Activated CD8-positive, alpha-beta T cell treated with anti-CD3 and anti-CD28 coated beads for 36 hours (primary cell): ENCODE data around the gene COL6A1. TPM values are rescaled to one million over a fixed set of nuclear protein-coding genes. Genes with fewer than 3 reads are reported as not detected.

Source experiments
- ATAC-seq: fragments of 200-7000 bp; cut with Tn5 transposase; one replicate; pipeline ENCODE4 v1.10.0; 2021; ENCODE audit warnings: mild to moderate bottlenecking, moderate library complexity
- CTCF ChIA-PET: fragments of 350-600 bp; sonication (Branson Sonifier 250); formaldehyde crosslinking; loops from one replicate; lab custom pipeline; 2021; ENCODE audit warnings: antibody characterized with exemption; lab: Charles Lee
- POLR2A ChIA-PET: fragments of 350-600 bp; sonication (Branson Sonifier 250); formaldehyde crosslinking; loops from one replicate; lab custom pipeline; 2021; ENCODE audit warnings: antibody characterized with exemption; lab: Charles Lee
- DNase-seq: peaks from one replicate; pipeline ENCODE4 v3.0.0-alpha.2; 2020
- H3K27ac Mint-ChIP-seq: one replicate; pipeline ENCODE4 v1.8.0; 2021; ENCODE audit warnings: mild to moderate bottlenecking, mixed read lengths
- H3K27me3 Mint-ChIP-seq: one replicate; pipeline ENCODE4 v1.8.0; 2021; ENCODE audit warnings: mixed read lengths
- H3K36me3 Mint-ChIP-seq: one replicate; pipeline ENCODE4 v1.8.0; 2021; ENCODE audit warnings: low read depth, mixed read lengths
- H3K4me1 Mint-ChIP-seq: one replicate; pipeline ENCODE4 v1.8.0; 2021; ENCODE audit warnings: low read depth, mixed read lengths
- H3K4me3 Mint-ChIP-seq: one replicate; pipeline ENCODE4 v1.8.0; 2021; ENCODE audit warnings: mild to moderate bottlenecking, moderate library complexity, mixed read lengths
- H3K9me3 Mint-ChIP-seq: one replicate; pipeline ENCODE4 v1.8.0; 2021; ENCODE audit warnings: mixed read lengths
- intact Hi-C: fragments of 100-400 bp; cut with micrococcal nuclease; formaldehyde crosslinking; loops from one replicate; pipeline ENCODE4 v1.10.0; 2022
- total RNA-seq, 2 experiments: library from RNA; stranded (reverse); gene quantifications; one replicate each; pipeline ENCODE4 v1.2.3, GENCODE V29; 2021
- TF ChIP-seq, protein P1 (sequence below): fragments of 200-600 bp; IDR thresholded peaks from one replicate; pipeline ENCODE4 v1.8.0; 2022; ENCODE audit warnings: antibody characterized with exemption, mild to moderate bottlenecking

COL6A1 gene
- total RNA-seq, 2 experiments from 2014 or later = 4.1 to 5.2 TPM

DNA sequence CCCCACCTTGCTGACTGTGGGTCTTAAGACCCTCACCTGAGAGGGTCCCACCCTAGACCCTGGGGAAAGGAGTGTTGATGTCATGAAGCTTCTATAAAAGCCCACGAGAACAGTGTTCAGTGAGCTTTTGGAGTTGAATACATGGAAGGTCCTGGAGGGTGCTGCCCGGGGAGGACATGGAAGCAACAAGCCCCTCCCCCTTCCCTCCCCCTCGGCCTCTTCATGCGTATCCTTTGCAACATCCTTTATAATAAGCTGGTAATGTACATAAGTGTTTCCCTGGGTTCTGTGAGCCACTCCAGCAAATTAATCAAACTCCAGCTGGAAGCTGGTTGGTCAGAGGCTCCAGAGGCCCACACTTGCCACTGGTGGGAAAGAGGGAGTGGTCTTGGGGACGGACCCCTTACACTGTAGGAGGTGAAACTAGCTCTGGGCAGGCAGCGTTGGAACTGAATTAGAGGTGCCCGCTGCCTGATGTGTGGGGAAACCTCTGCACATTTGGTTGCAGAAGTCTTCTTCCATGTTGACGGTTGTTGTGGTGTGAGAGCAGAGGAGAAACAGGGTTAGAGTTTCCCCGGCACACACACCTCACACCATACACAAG lies 14.7 kb upstream of the COL6A1 start:
- Mint-ChIP-seq H3K27ac (no peak overlapping the region), H3K4me1 (no peaks in the 10 kb centered on the region), H3K36me3 (no peaks in the 10 kb centered on the region), H3K9me3 (peaks cover 7% of the 10 kb centered on the region), H3K4me3 (no peak overlapping the region), H3K27me3 (peaks cover 2% of the 10 kb centered on the region)
- DNase-seq (no peak), ATAC-seq (no peak)
- intact Hi-C loops = no loop called here
- ChIA-PET CTCF (interaction anchor here (0.9 to 1.4 kb wide), 5 partner anchors 163 to 216 kb away, joined by 3 to 5 read pairs (median 3); no protein-coding TSS in a partner anchor), POLR2A (no interaction called here)
- TF ChIP-seq, protein P1, sequence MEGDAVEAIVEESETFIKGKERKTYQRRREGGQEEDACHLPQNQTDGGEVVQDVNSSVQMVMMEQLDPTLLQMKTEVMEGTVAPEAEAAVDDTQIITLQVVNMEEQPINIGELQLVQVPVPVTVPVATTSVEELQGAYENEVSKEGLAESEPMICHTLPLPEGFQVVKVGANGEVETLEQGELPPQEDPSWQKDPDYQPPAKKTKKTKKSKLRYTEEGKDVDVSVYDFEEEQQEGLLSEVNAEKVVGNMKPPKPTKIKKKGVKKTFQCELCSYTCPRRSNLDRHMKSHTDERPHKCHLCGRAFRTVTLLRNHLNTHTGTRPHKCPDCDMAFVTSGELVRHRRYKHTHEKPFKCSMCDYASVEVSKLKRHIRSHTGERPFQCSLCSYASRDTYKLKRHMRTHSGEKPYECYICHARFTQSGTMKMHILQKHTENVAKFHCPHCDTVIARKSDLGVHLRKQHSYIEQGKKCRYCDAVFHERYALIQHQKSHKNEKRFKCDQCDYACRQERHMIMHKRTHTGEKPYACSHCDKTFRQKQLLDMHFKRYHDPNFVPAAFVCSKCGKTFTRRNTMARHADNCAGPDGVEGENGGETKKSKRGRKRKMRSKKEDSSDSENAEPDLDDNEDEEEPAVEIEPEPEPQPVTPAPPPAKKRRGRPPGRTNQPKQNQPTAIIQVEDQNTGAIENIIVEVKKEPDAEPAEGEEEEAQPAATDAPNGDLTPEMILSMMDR = no peak

DNA sequence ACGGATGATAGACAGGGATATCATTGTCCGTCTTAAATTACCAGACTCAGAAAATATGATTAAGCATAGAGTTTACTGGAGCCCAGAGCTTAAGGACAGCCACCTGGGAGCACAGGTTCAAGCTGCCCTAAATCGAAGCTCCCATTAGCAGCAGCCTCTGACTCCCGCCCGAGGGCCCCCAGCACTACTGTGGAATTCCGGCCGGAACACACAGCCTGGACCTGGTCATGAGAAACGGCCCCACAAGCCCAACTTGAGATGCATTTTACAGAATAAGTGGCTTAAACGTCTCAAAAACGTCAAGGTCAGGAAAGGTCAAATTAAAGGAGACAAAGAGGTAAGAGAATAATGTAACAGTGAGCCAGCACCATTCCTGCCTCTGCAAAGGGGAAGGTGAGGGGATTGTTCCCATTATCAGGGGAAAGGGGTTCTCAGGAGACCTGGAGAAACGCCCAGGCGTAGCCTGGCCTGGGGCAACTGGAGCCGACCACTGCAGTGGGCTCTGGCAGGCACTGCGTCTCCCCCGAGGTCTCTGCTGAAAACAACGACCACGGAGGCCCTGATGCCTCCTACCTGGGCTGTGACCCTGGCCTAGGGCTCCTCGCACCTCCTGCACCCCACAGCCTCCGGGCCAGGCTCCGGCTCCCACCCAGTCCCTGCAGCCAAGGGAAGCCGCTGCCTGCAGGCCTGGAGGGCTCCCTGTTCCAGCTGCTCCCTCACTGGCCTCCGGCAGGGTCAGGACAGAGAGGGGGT lies 11.5 kb upstream of the COL6A1 start:
- ATAC-seq (no peak), DNase-seq (no peak)
- Mint-ChIP-seq H3K27ac (no peak overlapping the region), H3K4me1 (peaks cover 10% of the 10 kb centered on the region), H3K36me3 (no peaks in the 10 kb centered on the region), H3K9me3 (no peaks in the 10 kb centered on the region), H3K4me3 (no peak overlapping the region), H3K27me3 (peaks cover 2% of the 10 kb centered on the region)
- ChIA-PET POLR2A (interaction anchor here (1.3 kb wide), 1 partner anchor 173 kb away, joined by 3 read pairs; no protein-coding TSS in a partner anchor), CTCF (interaction anchor here (0.8 to 5.0 kb wide), 14 partner anchors 11 to 398 kb away, joined by 3 to 50 read pairs (median 3); no protein-coding TSS in a partner anchor)
- TF ChIP-seq, protein P1 = no peak
- intact Hi-C loops = loop anchor here (10.0 kb wide), 1 partner anchor 85 kb away; no protein-coding TSS in a partner anchor

DNA sequence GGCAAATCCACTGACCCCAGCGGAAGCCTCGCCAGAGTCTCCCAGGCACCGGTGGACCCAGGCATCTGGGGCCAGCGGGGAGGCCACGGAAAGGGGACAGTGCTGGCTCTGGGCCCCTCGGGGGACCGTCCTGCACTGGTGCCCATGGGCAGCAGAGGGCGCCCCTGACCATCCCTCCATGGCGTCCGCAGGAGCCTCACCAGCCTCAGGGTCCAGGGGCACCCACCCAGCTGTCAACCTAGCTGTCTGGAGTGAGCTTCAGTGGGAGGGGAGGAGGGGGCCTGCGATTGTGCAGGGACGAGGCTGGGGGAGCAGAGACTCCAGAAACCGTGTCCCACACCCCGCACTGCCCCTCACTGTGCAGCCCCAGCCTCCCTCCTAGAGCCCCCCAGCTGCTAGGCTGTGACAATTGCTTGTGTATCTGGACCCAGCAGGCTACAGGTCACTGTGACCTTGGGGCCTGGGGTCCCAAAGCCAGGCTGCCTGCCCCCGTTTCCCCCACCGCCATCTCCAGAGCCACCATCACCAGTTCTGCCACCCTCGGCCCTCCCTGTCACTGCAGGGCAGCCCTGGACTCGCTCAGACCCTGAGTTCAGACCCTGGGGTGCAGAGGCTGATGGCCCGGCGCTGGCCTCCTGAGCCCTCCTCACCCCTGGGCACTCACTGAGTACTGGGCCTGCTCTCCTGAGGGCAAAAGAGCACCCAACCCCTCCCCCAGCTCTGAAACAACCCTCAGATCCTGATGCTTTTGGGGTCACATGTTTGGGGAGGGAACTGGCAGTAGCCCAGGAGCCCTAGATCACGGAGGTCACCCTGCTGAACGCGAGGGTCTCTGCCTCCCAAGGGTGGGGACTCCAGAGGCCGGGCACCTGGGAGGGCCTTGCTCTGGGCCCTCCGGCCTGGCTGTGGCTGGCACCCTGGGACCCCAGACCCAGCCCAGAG lies 10.6 kb upstream of the COL6A1 start:
- H3K4me1 Mint-ChIP-seq = peaks cover 18% of the 10 kb centered on the region

DNA sequence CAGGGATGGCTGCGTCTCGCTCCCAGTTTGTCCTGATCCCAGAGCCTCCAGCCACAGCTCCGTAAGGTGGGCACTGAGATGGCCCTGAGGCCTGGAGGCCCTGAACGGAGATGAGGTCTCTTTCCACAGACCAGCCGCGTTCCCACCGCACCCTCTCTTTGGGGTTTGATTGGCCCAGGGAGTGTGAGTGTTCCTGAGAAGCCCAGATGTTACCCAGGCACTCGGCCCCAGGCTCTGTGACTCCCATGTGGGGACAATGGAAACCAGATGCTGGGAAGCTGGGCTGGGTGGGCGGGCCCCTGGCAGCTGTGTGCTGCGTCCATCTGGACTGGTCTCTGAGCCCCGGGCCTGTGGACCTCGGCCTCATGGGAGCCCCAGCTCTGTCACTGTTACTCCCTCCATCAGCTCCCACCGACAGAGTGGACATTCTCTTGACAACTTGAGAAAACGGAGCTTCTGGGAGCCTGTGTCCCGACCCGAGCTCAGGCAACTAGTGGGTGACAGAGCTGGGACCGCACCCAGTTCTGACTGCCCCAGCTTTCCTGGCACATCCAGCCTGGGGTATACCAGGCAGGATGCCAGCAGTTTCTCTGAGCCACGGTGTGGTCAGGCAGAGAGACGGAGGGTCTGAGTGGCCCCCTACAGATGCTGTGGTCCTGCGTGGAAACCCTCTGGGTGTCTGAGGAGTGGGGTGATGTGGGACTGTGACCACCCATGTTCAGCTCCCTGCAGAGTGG lies 9.8 kb upstream of the COL6A1 start:
- intact Hi-C loops = loop anchor here (10.0 kb wide), 1 partner anchor 83 kb away; no protein-coding TSS in a partner anchor
- H3K27ac Mint-ChIP-seq = no peak overlapping the region
- TF ChIP-seq, protein P1 = no peak
- H3K4me1 Mint-ChIP-seq = peaks cover 22% of the 10 kb centered on the region
- H3K27me3 Mint-ChIP-seq = peaks cover 15% of the 10 kb centered on the region
- ATAC-seq (no peak), DNase-seq (no peak)
- no peaks in the 10 kb centered on the region for H3K36me3 Mint-ChIP-seq
- no peak overlapping the region for H3K4me3 Mint-ChIP-seq
- POLR2A ChIA-PET = no interaction called here
- CTCF ChIA-PET = interaction anchor here (0.6 to 5.0 kb wide), 8 partner anchors 8 to 497 kb away, joined by 3 to 50 read pairs (median 3); partner anchors contain the start of gene COL6A1
- H3K9me3 Mint-ChIP-seq = no peaks in the 10 kb centered on the region

More for the DNA sequence above, 10.6 kb upstream of the COL6A1 start:
- CTCF ChIA-PET = interaction anchor here (0.6 to 5.0 kb wide), 16 partner anchors 7 to 397 kb away, joined by 3 to 50 read pairs (median 3); no protein-coding TSS in a partner anchor
- intact Hi-C loops = loop anchor here (10.0 kb wide), 1 partner anchor 84 kb away; no protein-coding TSS in a partner anchor
- TF ChIP-seq, protein P1 = peak; percentile 91
- Mint-ChIP-seq H3K4me3 (no peak overlapping the region), H3K9me3 (no peaks in the 10 kb centered on the region), H3K27me3 (peaks cover 10% of the 10 kb centered on the region), H3K27ac (no peak overlapping the region), H3K36me3 (no peaks in the 10 kb centered on the region)
- peak; percentile 64 for ATAC-seq
- DNase-seq = peak; percentile 74
- POLR2A ChIA-PET = interaction anchor here (1.3 kb wide), 1 partner anchor 172 kb away, joined by 3 read pairs; no protein-coding TSS in a partner anchor
